HG02763 (cell line): ENCODE measurements around the gene NAB2.
A peak's percentile ranks its signal among the peaks of the same experiment; 100 is the strongest.
"Not testable (repeated sequence)": the region's sequence is repeated elsewhere in the genome, so short reads cannot be mapped to it uniquely, and the experiment has no call there.

ENCODE experiments used
- ATAC-seq: cut with Tn5 transposase; IDR thresholded peaks from one replicate; pipeline ENCODE4 v1.9.1; 2021; ENCODE audit warnings: mild to moderate bottlenecking, moderate library complexity; ENCODE audit not compliant: unreplicated experiment

The NAB2 gene

DNA sequence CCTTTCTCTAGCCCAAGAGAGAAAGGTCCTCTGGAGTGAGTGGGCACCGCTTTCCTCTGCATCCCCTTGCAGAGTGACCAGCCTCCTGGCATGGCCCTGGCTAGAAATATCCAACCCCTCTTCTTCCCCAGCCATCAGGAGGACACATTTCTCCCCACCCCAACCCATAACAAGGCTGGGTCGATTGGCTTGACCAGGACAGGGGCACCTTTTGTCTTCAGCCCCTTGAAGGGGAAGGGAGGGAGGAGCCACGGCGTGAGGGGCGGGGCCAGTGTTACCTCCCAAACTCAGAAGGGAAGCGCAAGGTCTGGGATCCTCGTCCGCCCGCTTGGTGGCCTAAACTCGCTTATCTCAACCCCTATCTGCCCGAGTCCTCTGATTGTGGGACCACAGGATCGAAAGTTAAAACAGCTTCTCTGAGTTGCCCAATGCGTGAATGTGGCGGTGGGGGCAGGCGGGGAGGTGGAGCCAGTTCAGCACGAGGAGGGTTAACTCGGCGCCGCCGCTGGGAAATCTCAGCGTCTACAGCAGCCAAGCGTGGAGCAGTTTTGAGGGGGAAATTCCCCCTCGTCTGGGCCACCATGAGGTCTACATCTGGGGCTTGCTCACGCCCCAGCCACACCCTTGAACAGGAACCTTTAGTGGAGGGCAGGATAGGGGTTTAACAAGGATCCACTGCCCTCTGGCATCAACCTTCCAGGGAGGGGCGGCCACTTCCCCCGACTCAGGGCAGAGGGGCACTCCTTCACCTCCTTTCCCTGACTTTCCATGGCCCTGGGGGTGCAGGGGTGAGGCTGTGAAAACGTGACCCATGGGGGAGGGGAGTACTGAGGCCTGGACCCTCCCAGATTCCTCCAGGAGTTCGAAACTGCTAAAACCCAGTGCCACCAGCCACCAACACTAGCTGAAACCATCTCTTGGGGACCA lies 21.5 kb downstream of the NAB2 start:
- no peak for ATAC-seq

DNA sequence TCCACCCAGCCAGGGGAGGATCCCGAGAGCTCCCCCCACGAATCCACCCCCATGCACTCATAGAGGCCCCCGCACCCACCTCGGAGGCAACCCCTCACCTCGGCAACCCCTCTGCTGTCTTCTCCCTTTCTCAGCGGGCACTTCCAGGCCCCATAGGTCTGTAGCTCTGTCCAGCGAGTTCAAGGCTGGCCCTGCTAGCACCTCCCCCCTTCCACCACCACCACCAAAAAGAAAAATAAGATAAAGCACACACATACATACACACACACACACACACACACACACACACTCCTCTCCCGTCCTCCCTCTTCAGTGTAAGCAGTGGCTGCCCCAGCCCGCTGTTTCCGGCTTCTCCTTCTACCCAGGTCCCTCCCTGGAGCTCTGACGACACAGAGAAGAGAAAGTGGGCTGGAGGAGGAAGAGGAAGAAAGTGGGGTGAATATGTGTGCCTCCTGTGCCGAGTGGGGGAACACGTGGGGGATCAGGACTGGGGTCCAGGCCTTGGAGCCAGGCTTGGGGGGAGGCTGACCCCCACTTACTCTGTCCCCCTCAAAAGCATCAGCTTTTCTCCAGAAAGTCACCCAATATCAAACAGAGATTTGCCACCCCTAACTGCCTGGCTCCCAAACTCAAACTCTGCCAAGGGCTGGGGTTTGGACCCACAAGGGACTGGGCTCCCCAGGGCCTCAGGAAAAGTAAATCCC lies 22.3 kb downstream of the NAB2 start, which contains the start of gene STAT6:
Gene STAT6, minus strand, starts transcription at position 332 of the 704 bp plus-strand sequence. CDS start 3,084 bp downstream, outside the sequence.
- ATAC-seq, result peak; percentile 57

DNA sequence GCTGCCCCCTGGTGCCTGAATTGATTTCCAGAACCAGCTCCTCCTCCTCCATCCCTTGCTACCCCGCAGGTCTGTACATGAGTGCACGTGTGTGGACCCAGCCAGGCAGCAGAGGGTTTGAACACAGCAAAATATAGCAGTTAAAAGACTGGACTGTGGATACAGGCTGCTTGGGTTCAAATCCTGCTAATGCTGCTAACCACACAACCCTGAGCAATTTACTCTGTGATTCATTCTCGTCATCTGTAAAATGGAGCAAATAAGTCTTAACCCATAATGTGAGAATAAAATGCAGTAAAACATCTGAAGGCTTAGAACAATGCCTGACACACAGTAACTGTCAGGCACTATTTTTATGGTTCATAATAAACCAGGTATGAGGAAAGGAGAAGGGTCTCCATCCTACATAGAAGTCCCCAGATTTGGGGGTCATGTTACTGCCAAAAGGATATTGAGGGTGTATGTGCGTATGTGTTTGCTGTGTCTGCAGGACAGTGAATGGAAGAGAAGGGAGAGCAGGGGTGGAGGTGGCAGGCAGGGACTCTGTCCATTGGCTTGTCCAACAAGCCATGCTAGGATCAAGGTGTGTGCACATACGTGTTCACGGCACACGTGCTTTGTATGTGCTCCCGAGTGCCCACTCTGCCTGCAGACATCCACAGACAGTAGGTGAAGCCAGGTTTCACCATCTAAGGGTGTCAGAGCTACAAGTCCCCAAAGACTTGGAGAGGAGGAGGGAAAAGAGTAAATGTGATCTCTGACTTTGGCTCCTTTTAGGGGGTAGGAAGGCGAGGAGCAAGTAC lies 23.8 kb downstream of the NAB2 start:
- peak; percentile 47 for ATAC-seq

DNA sequence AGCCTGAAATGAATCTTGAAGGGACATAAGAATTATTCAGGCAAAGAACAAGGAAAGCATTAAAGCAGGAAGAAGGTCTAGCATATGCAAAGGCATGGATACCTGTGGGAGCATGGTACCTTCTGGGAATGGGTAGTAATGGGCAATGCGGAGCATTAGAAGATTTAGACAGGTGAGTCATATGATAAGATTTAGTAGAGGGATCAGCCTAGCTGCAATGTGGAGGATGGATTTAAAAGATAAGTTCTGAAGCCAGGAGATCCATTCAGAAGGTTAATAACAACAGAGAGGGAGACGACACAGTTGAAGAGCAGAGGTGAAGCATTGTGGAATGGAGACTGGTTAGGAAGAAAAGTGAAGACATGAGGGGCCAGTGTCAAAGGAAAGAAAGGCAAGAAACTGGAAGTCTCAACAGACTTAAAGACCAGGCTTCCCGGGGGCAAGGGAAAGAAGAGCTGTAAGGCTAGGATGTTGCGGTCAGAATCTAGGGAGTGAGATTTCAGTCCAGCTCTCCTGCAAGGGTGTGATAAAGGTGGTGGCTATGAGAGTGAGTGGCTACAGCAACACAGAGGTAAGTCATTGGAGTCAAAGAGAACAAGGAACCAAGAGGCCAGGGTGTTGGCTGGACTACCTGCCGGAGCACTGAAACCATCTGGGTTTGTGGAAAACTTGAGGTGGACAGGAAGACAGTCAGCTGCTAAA lies 27.8 kb downstream of the NAB2 start:
- no peak for ATAC-seq

DNA sequence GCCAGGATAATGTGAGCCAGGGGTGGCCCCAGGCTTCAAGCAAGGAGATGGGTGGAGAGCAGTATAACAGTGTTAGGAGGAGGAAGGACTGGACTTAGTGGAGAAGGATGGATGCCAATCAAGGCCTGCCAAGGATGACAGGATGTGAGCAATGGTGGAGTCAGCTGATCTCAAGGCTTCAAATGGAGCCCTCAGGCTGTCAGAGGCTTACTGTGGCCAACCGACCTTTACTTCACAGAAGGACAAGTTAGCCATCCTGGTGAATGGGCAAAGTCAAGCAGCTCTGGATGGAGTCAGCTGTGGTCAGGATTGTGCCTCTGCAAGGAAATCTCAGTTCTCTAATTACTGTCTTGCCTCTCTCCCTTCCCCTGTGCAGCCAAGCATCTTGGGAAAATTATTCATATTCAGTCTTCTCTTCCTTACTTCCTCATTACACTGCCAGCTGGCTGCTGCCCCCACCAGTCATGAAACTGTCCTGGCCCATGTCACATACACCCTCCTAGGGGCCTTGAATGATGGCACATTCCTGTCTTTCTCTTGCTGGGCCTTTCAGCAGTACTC lies 29.9 kb downstream of the NAB2 start:
- no peak for ATAC-seq

DNA sequence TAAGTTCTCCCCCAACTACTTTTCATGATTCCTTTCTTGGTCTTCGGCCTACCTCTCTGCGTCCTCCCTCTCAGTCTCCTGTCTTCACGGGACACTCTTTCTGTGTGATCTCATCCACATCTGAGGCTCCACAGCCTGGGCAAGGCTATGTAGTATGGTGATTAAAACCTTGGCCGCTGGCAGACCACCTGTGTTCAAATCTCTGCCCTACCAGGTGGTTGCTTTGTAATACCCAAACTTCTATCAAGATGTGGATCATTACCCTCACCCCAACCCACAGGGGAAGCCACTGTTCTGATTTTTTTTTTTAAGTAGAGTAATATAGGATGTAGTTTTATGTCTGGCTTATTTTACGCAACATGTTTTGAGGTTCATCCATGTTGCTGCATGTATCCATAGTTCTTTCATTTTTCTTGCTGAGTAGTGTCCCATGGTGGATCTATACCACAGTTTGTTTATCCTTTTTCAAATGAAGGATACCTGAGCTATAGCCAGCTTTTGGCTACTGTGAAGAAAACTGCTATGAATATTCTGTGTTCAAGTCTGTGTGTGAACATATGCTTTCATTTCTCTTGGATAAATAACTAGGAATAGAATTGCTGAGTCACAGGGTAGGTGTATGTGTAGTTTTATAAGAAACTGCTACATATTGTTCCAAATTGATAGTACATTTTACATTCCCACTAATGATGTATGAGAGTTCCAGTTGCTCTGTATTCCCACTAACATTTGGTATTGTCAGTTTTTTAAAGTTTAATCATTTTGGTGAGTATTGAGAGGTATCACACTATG lies 30.6 kb downstream of the NAB2 start:
- no peak for ATAC-seq

DNA sequence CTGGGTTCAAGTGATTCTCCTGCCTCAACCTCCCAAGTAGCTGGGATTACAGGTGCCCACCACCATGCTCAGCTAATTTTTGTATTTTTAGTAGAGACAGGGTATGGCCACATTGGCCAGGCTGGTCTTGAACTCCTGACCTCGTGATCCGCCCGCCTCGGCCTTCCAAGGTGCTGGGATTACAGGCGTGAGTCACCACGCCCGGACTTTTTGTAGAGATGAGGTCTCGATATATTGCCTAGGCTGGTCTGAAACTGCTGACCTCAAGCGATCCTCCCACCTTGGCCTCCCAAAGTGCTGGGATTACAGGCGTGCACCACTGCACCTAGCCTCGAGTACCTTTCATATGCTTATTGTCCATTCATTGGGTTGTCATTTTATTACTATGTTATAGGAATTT lies 31.8 kb downstream of the NAB2 start:
- ATAC-seq, result not testable (repeated sequence)

DNA sequence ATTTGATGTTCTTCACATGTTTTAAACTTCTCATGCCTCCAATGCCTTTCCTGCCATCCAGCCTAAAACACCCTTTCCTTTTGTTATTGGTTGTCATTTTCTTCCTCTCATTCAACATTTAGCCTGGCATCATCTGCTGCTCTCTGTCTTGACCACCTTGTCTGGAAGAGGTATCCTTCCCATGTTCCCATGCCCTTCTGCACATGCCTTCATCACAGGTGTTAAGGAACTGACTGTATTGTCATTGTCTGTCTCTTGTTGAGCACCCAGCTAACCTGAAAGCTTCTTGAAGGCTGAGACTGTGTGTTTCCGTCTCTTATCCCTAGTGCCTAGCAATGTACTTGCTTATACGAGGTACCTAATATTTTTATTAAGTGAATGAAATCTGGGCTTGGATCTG lies 34.9 kb downstream of the NAB2 start:
- ATAC-seq, result no peak

DNA sequence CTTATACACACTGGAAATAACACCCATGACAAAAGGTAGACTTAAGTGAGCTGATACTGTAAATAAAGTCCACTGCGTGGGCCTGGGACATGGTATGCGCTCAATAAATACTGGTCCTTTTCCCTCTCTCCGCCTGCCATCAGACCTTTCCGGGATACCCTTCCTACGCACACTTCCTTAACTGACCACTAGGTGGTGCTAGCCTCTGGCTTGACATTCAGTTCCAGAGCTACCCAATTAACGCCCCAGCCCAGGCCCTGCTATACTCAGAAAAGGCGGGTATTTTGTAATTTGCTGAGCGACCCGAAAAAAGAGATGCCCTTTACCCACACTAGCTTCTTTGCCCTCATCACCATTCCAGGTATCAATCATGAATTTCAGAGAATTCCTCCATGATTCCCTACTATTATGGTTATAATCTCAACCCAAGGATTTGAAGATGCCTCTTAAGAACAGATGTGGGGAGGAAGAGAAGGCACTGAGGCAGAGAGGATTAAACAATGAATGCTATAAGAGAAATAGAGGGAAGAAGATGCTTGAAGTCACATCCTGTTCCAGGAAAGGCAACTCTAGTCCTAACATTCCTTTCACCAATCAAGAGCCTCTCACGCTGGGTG lies 35.5 kb downstream of the NAB2 start:
- ATAC-seq, result no peak

DNA sequence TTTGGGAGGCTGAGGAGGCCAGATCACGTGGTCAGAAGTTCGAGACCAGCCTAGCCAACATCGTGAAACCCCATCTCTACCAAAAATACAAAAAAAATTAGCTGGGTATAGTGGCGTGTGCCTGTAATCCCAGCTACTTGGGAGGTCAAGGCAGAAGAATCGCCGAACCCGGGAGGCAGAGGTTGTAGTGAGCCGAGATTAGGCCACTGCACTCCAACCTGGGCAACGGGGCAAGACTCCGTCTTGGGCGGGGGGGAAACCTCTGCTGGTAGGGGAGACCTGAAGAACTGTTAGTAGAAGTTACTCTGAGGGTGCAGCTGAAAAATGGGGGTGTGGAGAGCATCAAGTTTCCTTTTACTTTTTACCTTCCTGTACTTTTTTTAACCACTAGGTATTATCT lies 37.1 kb downstream of the NAB2 start:
- no peak for ATAC-seq

DNA sequence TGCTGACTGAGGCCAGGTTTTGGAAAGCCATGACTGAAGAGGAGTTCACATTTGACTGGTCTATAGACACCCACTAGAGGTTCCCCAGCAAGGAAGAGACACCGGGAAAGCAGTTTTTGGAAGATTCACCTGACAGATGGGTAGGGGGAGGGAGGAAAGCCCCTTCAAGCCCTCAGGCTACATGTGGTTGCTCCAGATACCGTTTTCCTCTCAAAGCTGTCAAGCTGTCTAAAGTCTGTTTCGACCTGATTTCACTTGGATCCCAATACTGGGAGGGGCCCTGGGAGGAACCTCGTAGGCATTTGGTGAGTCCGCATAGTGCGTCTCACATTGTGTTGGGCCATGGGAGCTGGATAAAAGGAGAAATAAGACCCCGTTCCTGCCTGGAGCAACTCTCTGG lies 37.6 kb downstream of the NAB2 start:
- no peak for ATAC-seq

DNA sequence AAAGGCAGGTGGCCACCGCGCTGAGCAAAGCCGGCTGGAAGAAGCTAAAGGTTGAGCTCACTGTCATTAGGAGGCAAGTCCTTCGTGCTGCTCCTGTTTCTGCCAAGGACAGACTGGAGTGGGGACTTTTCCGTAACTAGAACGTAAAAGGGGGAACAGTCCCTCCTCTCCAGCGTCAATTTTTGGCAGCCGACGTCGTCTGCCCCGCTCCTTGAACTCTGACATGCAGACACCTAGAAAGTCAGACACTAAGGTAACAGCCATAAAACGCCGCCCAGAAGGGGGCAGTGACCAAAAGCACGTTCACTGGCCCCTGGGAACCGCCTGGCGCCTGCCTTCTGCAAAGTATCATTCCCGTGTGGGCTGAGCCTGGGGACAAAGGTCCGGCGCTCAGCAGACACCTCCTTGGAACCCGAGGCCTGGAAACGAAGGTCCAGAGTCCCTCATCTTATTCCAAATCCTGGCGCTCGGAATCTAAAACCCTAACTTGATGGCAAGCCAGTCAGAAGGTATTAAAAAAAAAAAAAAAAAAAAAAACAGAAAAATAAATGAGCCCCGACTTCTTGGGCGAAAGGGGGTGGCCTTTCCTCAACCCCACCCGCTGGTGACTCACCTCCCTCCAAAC lies 38.3 kb downstream of the NAB2 start:
- ATAC-seq, result no peak

DNA sequence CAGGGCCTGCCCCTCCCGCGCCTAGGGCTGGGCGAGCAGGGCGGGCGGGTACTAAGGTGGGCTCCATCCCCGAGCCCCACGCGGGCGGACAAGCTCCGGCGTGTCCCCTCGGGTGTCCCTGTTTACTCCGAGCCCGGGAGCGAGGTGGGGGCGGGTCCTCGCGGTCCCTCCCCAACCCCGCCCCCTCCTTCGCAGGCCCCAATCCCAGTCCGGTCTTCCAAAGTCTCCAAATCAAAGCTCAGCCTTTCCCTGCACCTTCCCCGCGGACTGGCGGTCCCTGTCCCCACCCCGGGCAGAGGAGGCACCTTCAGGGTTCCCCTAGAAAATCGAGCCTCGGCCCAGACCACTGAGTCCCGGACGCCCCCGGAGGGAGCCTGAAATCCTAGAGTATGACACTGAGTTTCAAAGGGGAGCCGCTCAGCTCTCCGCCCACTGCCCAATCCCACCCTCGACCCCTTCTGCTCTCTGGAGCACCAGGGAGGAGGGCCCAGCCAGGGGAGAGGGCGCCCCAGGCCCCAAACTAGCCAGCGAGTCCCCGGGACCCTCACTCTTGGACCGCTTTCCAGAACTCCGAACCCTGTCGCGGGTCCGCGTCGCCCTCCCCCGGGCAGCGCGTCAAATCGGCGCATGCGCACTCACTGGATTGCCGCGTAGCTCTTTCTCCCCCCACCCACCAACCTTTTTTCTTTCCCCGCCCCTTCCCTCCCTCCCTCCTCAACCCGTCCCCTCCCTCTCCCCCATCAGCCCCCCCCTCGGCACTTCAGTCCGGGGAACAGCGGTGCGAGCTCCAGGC lies 39.0 kb downstream of the NAB2 start, which contains the start of gene LRP1:
Gene LRP1, plus strand, starts transcription at position 758 of the 793 bp plus-strand sequence. CDS start 482 bp downstream, outside the sequence.
- peak; percentile 63 for ATAC-seq

DNA sequence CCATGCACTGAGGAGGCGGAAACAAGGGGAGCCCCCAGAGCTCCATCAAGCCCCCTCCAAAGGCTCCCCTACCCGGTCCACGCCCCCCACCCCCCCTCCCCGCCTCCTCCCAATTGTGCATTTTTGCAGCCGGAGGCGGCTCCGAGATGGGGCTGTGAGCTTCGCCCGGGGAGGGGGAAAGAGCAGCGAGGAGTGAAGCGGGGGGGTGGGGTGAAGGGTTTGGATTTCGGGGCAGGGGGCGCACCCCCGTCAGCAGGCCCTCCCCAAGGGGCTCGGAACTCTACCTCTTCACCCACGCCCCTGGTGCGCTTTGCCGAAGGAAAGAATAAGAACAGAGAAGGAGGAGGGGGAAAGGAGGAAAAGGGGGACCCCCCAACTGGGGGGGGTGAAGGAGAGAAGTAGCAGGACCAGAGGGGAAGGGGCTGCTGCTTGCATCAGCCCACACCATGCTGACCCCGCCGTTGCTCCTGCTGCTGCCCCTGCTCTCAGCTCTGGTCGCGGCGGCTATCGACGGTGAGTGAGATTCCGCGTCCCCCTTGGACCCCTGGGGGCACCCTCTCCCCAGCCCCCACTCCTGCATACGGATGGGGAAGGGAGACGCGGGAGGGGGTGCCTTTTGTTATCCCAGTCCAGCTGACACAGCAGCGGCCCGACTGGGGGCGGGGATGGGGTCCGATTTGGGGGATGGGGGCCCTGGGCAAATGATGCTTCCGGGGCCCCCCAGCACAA lies 39.8 kb downstream of the NAB2 start:
- ATAC-seq, result no peak

DNA sequence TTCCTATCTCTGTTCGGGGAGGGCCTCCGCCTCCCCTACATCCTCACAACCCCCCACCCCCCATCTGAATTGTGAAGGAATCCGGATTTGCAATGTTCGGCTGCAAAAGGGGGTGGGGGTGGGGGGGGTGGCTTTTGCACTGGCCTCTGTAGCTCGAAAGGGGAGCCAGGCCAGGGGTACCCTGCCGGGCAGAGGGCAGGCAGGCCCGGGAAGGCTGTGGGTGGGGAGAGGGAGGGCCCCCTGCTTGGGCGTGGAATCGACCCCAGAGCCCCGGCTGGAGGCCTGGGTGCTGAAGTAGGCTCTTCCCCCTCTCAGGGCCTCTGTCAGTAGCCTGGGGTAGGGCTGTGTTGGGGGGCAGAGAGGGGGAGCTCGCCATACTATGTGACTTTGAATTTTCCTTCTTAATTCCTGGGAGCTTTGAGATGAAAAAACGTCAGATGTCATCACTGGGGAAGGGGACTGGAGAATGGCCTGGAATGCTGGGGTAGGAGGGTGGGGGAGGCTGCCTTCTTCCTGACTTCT lies 40.5 kb downstream of the NAB2 start:
- ATAC-seq, result no peak

DNA sequence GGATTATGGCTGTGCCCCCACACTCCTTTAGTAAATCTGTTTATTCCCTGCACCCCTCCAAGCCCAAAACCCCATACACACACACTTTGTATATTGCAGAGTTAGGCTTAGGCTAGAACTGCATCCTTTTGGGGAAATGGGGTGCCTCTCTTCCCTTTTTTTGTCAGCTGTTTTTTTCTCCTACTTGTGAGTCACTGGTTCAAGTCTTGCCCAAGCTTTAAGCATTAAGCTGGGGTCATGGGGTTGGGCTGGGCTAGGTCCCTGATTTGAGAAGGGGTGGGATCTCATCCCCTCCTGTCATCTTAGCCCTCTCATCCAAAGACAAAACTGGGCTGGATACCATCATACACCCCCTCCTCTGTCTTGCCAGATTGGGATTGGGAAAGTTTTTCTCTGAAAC lies 41.0 kb downstream of the NAB2 start:
- ATAC-seq, result no peak

DNA sequence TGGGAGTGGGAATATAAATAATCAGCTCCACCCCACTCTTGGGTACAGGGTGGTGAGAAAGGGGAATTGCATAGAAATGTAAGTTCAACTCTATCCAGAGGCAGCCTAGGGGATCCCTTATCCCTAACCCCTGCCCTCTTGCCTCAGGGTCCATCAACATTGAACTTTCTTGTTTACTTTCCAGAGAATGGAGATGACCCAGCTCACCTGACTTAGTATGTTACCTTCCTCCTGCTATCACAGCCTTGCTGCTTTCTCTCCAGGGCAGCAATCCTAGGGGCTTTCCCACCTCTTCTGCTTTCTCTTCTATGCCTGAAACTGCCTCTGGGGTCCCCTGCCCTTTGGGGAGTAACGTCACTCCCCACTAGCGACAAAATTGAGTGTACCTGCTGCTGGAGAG lies 42.0 kb downstream of the NAB2 start:
- ATAC-seq, result no peak
